GM12878 (cell line): ENCODE measurements around the gene ZNF48. TPM values are rescaled to one million over a fixed set of nuclear protein-coding genes. Genes with fewer than 3 reads are reported as not detected.
A peak's percentile ranks its signal among the peaks of the same experiment; 100 is the strongest.

Experiments
- ATF7 ChIP-seq: fragments of 450-650 bp; IDR thresholded peaks from 2 replicates; pipeline ENCODE4 v1.6.1; 2016; ENCODE audit warnings: low read depth, mild to moderate bottlenecking
- BCL11A ChIP-seq: IDR thresholded peaks from 2 replicates; pipeline ENCODE4 v1.6.1; 2011; ENCODE audit warnings: low read depth, low read length
- BHLHE40 ChIP-seq, 2 experiments: fragments of 450-650 bp in 1 of 2; IDR thresholded peaks; 2 replicates each; pipeline ENCODE4 v1.6.1; 2011 to 2017; ENCODE audit warnings: low read depth in 2 of 2, borderline replicate concordance in 1 of 2, improper control_type of control experiment in 1 of 2, low read length in 1 of 2, mild to moderate bottlenecking in 1 of 2
- CHD4 ChIP-seq: fragments of 200-600 bp; sonication (generic); IDR thresholded peaks from 2 replicates; pipeline ENCODE4 v1.6.1; 2016; ENCODE audit warnings: mild to moderate bottlenecking
- CREM ChIP-seq: IDR thresholded peaks from 2 replicates; pipeline ENCODE4 v1.6.1; 2014; ENCODE audit warnings: antibody characterized with exemption, low read depth
- EP300 ChIP-seq, 2 experiments: fragments of 150-350 bp in 1 of 2; IDR thresholded peaks; 2 replicates each; pipeline ENCODE4 v1.6.1; 2011 to 2012; ENCODE audit warnings: low read depth in 2 of 2, low read length in 2 of 2, borderline replicate concordance in 1 of 2, improper control_type of control experiment in 1 of 2, inconsistent platforms in 1 of 2; ENCODE audit not compliant: control insufficient read depth in 1 of 2
- IKZF1 ChIP-seq: fragments of 450-650 bp; conservative IDR thresholded peaks from 2 replicates; pipeline ENCODE4 v1.6.1; 2017; ENCODE audit warnings: antibody characterized with exemption, mild to moderate bottlenecking
- JUNB ChIP-seq: IDR thresholded peaks from 2 replicates; pipeline ENCODE4 v1.6.1; 2016; ENCODE audit warnings: antibody characterized with exemption, mild to moderate bottlenecking
- JUND ChIP-seq: IDR thresholded peaks from 2 replicates; pipeline ENCODE4 v1.6.1; 2012; ENCODE audit warnings: low read depth, mild to moderate bottlenecking, low read length, improper control_type of control experiment, moderate library complexity
- MTA3 ChIP-seq: IDR thresholded peaks from 2 replicates; pipeline ENCODE4 v1.6.1; 2012; ENCODE audit warnings: low read length, inconsistent platforms, borderline replicate concordance
- MXI1 ChIP-seq: fragments of 150-350 bp; IDR thresholded peaks from 2 replicates; pipeline ENCODE4 v1.6.1; 2011; ENCODE audit warnings: low read depth, mild to moderate bottlenecking, inconsistent platforms, low read length, improper control_type of control experiment
- NFIC ChIP-seq: IDR thresholded peaks from 2 replicates; pipeline ENCODE4 v1.6.1; 2012; ENCODE audit warnings: low read depth, mild to moderate bottlenecking, inconsistent platforms, low read length, moderate library complexity
- SP1 ChIP-seq: IDR thresholded peaks from one replicate; pipeline ENCODE4 v1.6.1; 2011; ENCODE audit warnings: low read depth, low read length
- ZNF274 ChIP-seq: IDR thresholded peaks from one replicate; pipeline ENCODE4 v1.8.0; 2011; ENCODE audit not compliant: insufficient read length, insufficient read depth
- polyA plus RNA-seq, 11 experiments: library from polyadenylated mRNA; depleted of rRNA in 4 of 11; unstranded in 6 of 11; stranded (reverse) in 5 of 11; fragments of >200 nt; fragmentation: Nextera tagmentation in 4 of 11; fragmentation: Illumina TruSeq in 1 of 11; extraction: Ambion mirVana in 4 of 11; extraction: Trizol in 1 of 11; gene quantifications; 1 replicate in 1 of 11; 2 replicates in 10 of 11; pipeline versions ENCODE4 v1.2.1 to v1.2.3, GENCODE V29; 2011 to 2016; ENCODE audit warnings: inconsistent platforms in 2 of 11, missing spikeins in 2 of 11, low read depth in 1 of 11
- total RNA-seq, 4 experiments: library from RNA; depleted of rRNA in 3 of 4; stranded (reverse); fragments of >200 nt in 3 of 4; fragmentation: Illumina TruSeq in 1 of 4; extraction: Trizol in 1 of 4; gene quantifications; 2 replicates each; pipeline versions ENCODE4 v1.2.1 to v1.2.3, GENCODE V29; 2013 to 2021
- TF ChIP-seq, protein P1 (sequence below): fragments of 450-650 bp; IDR thresholded peaks from 2 replicates; pipeline ENCODE4 v1.6.1; 2017; ENCODE audit warnings: mild to moderate bottlenecking, moderate library complexity
- TF ChIP-seq, protein P2 (sequence below): IDR thresholded peaks from 2 replicates; pipeline ENCODE4 v1.6.1; 2011; ENCODE audit warnings: mild to moderate bottlenecking, low read depth, low read length, moderate library complexity; ENCODE audit not compliant: insufficient replicate concordance
- TF ChIP-seq, protein P3 (sequence below): fragments of 450-650 bp; formaldehyde crosslinking; IDR thresholded peaks from 2 replicates; pipeline ENCODE4 v1.5.0; 2022; ENCODE audit warnings: mild to moderate bottlenecking, missing genetic modification characterization
- TF ChIP-seq, protein P4 (sequence below): fragments of 450-650 bp; IDR thresholded peaks from 2 replicates; pipeline ENCODE4 v1.6.1; 2017; ENCODE audit warnings: low read depth, mild to moderate bottlenecking, moderate library complexity

The ZNF48 gene
- total and polyA plus RNA-seq, 10 of the 15 experiments (the other 5 are each of a cell fraction or from before 2014, with no cell fraction given), result 0.14 to 12.0 (median 4.2) TPM

DNA sequence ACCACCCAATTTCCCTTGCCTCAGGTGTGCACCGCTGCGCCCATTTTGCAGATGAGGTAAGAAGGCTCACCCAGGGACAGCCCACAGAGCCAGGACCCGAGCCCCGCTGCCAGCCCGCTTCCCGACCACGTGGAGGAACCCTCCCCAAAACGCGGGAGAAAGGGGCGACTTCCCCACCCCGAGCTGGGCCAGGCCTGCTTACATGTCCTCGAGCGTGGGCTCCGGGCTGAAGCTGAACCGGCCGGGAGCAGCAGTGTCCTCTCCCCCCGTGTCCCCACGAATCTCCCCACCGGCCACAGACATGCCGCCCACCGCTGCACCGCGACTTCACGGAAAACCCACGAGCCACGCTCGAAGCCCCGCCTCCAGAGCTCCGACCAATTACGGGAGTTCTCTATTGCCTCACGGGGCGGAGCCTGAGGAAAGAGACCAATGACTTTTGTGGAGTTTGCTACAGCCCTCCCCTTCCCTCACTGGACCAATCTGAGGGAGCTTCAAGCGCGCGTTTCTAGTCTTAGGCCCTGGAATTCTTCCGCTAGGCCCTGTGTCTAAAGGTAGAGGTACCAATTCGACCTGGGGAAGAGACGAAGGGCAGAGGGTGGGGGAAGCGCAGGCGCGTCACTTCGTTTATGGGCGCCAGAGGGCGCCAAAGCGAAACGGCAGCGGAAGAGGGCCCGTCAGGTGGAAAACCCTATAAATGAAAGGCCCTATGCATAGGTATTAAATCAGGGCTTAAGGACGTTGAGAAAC lies 34.6 kb downstream of the ZNF48 start, which contains the start of gene DCTPP1 (continued):
- TF ChIP-seq, protein P1, sequence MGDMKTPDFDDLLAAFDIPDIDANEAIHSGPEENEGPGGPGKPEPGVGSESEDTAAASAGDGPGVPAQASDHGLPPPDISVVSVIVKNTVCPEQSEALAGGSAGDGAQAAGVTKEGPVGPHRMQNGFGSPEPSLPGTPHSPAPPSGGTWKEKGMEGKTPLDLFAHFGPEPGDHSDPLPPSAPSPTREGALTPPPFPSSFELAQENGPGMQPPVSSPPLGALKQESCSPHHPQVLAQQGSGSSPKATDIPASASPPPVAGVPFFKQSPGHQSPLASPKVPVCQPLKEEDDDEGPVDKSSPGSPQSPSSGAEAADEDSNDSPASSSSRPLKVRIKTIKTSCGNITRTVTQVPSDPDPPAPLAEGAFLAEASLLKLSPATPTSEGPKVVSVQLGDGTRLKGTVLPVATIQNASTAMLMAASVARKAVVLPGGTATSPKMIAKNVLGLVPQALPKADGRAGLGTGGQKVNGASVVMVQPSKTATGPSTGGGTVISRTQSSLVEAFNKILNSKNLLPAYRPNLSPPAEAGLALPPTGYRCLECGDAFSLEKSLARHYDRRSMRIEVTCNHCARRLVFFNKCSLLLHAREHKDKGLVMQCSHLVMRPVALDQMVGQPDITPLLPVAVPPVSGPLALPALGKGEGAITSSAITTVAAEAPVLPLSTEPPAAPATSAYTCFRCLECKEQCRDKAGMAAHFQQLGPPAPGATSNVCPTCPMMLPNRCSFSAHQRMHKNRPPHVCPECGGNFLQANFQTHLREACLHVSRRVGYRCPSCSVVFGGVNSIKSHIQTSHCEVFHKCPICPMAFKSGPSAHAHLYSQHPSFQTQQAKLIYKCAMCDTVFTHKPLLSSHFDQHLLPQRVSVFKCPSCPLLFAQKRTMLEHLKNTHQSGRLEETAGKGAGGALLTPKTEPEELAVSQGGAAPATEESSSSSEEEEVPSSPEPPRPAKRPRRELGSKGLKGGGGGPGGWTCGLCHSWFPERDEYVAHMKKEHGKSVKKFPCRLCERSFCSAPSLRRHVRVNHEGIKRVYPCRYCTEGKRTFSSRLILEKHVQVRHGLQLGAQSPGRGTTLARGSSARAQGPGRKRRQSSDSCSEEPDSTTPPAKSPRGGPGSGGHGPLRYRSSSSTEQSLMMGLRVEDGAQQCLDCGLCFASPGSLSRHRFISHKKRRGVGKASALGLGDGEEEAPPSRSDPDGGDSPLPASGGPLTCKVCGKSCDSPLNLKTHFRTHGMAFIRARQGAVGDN, result no peak
- TF ChIP-seq, protein P2, sequence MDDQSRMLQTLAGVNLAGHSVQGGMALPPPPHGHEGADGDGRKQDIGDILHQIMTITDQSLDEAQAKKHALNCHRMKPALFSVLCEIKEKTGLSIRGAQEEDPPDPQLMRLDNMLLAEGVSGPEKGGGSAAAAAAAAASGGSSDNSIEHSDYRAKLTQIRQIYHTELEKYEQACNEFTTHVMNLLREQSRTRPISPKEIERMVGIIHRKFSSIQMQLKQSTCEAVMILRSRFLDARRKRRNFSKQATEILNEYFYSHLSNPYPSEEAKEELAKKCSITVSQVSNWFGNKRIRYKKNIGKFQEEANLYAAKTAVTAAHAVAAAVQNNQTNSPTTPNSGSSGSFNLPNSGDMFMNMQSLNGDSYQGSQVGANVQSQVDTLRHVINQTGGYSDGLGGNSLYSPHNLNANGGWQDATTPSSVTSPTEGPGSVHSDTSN, result no peak
- TF ChIP-seq CREM (peak; percentile 84), BHLHE40 (IDR thresholded peaks at IDR 0.05; ENCODE audit: borderline replicate concordance in 1 of 2, low read depth in 2 of 2, low read length in 1 of 2) (peak; percentile 6 to 53; a peak in 2 of 4 replicates), MTA3 (no peak), JUNB (no peak; the same call in 1 of the 2 replicates), BCL11A (no peak), EP300 (IDR thresholded peaks at IDR 0.05; ENCODE audit: borderline replicate concordance in 1 of 2, control insufficient read depth in 1 of 2, low read depth in 2 of 2, low read length in 2 of 2) (0 out of 4 replicates have a peak, but pooled peaks of 1 of the 2 experiments have one; percentile 30), SP1 (peak; percentile 91), IKZF1 (peak; percentile 68), CHD4 (no peak), NFIC (no peak), ZNF274 (no peak), MXI1 (peak; percentile 93), JUND (0 out of 2 replicates have a peak, but pooled peaks have one; percentile 3), ATF7 (peak; percentile 90)
- TF ChIP-seq, protein P3, sequence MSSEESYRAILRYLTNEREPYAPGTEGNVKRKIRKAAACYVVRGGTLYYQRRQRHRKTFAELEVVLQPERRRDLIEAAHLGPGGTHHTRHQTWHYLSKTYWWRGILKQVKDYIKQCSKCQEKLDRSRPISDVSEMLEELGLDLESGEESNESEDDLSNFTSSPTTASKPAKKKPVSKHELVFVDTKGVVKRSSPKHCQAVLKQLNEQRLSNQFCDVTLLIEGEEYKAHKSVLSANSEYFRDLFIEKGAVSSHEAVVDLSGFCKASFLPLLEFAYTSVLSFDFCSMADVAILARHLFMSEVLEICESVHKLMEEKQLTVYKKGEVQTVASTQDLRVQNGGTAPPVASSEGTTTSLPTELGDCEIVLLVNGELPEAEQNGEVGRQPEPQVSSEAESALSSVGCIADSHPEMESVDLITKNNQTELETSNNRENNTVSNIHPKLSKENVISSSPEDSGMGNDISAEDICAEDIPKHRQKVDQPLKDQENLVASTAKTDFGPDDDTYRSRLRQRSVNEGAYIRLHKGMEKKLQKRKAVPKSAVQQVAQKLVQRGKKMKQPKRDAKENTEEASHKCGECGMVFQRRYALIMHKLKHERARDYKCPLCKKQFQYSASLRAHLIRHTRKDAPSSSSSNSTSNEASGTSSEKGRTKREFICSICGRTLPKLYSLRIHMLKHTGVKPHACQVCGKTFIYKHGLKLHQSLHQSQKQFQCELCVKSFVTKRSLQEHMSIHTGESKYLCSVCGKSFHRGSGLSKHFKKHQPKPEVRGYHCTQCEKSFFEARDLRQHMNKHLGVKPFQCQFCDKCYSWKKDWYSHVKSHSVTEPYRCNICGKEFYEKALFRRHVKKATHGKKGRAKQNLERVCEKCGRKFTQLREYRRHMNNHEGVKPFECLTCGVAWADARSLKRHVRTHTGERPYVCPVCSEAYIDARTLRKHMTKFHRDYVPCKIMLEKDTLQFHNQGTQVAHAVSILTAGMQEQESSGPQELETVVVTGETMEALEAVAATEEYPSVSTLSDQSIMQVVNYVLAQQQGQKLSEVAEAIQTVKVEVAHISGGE (CRISPR knock-in tag), result no peak
- TF ChIP-seq, protein P4, sequence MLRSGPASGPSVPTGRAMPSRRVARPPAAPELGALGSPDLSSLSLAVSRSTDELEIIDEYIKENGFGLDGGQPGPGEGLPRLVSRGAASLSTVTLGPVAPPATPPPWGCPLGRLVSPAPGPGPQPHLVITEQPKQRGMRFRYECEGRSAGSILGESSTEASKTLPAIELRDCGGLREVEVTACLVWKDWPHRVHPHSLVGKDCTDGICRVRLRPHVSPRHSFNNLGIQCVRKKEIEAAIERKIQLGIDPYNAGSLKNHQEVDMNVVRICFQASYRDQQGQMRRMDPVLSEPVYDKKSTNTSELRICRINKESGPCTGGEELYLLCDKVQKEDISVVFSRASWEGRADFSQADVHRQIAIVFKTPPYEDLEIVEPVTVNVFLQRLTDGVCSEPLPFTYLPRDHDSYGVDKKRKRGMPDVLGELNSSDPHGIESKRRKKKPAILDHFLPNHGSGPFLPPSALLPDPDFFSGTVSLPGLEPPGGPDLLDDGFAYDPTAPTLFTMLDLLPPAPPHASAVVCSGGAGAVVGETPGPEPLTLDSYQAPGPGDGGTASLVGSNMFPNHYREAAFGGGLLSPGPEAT, result peak; percentile 43; the same call in 1 of the 2 replicates
